ENCODE data around the gene RAPGEF5. TPM values are rescaled to one million over a fixed set of nuclear protein-coding genes. Genes with fewer than 3 reads are reported as not detected.

The RAPGEF5 gene
- polyA plus RNA-seq, 3 donors: 5.7 to 18.0 (median 7.0) TPM

Other genes starting within 250 kb of the RAPGEF5 start
- gene STEAP1B, start 143.0 kb upstream of the RAPGEF5 start, polyA plus RNA-seq: 1 to 10 TPM in 1 of 3 donors, under 1 TPM in 2; 0.14 to 1.2 (median 0.61) TPM